GM12892 (cell line): ENCODE results near the gene BEST2.

Experiments
- POLR2AphosphoS5 ChIP-seq: IDR thresholded peaks from 2 replicates; pipeline ENCODE4 v1.6.1; 2011; ENCODE audit warnings: low read depth, low read length, control low read depth
- TAF1 ChIP-seq: IDR thresholded peaks from 2 replicates; pipeline ENCODE4 v1.6.1; 2011; ENCODE audit warnings: low read depth, mild to moderate bottlenecking, control low read depth, low read length, borderline replicate concordance

DNA sequence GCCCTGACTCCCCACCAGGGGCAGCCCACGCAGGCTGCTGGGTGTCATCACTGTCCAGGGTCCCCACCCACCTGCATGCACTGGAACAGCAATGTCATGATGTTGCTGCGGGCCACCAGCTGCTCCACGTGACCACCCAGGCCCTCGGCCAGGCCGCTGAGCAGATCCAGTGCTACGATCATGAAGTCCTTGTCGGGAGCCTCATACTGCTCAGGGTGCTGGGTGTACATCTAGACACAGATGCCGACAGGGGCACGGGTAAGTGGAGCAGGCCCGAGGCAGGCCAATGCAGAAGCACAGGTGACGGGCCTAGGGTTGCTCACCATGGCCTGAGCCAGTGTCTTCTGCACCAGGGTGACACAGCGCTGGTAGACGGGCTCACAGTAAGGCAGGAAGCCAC is 46.4 kb upstream of the BEST2 start:
- no peak for TF ChIP-seq POLR2AphosphoS5
- TF ChIP-seq TAF1: no peak
